Type B pancreatic cell (in vitro differentiated cells): Measurements from ENCODE around the gene KREMEN1. TPM values are rescaled to one million over a fixed set of nuclear protein-coding genes. Genes with fewer than 3 reads are reported as not detected.
"Not testable (repeated sequence)": the region's sequence is repeated elsewhere in the genome, so short reads cannot be mapped to it uniquely, and the experiment has no call there.

Experiments used
- DNase-seq: peaks from one replicate; pipeline ENCODE4 v3.0.0; 2021; ENCODE audit warnings: mixed read lengths; ENCODE audit not compliant: unreplicated experiment; ENCODE audit errors: extremely low spot score
- H3K27ac Mint-ChIP-seq: 2 replicates; pipeline ENCODE4 v1.8.0; 2021; ENCODE audit warnings: mild to moderate bottlenecking, mixed read lengths
- H3K27me3 Mint-ChIP-seq: 2 replicates; pipeline ENCODE4 v1.8.0; 2021; ENCODE audit warnings: mixed read lengths
- H3K36me3 Mint-ChIP-seq: 2 replicates; pipeline ENCODE4 v1.8.0; 2021; ENCODE audit warnings: mixed read lengths
- H3K4me1 Mint-ChIP-seq: one replicate; pipeline ENCODE4 v1.8.0; 2021; ENCODE audit warnings: mixed read lengths; ENCODE audit not compliant: unreplicated experiment
- H3K4me3 Mint-ChIP-seq: 2 replicates; pipeline ENCODE4 v1.8.0; 2021; ENCODE audit warnings: mild to moderate bottlenecking, mixed read lengths
- H3K9me3 Mint-ChIP-seq: 2 replicates; pipeline ENCODE4 v1.8.0; 2021; ENCODE audit warnings: mixed read lengths
- total RNA-seq: library from RNA; stranded (reverse); gene quantifications from 2 replicates; pipeline ENCODE4 v1.2.1, GENCODE V29; 2021; ENCODE audit warnings: low replicate concordance
- TF ChIP-seq, protein P1 (sequence below): fragments of 200-600 bp; sonication (generic); conservative IDR thresholded peaks from 2 replicates; pipeline ENCODE4 v1.5.0; 2021; ENCODE audit warnings: antibody characterized with exemption, mild to moderate bottlenecking

The KREMEN1 gene
- total RNA-seq, 1 donor from 2014 or later, result 26.2 TPM

DNA sequence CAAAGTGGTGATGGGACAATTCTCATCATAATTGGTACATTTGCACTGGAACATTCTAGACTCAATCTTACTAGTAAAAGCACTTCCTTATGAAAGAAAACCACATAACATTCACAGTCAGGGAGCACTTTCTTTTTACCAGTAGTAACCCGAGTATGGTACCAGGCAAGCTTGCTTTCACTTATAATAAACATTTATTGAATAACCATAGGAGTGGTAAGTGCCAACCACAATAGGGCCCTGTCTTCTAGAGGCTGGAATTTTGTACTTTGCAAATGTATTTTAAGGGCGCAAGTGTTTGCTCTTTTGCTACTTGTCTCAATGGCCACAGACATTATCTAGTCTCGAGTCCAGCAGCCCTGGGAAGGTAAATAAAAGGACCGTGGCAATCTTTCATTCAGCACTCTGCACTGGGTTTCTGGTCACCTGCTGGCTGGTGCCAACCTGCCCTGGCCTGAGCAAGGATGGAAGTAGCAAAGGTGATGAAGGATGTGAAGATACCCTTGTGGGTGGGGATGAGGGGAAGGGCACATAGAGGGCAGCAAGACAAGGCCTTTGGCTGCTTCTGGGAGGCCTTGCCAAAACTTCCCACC, 35.4 kb upstream of the KREMEN1 start:
- H3K4me1 Mint-ChIP-seq, result peaks cover 54% of the 10 kb centered on the region
- H3K36me3 Mint-ChIP-seq, result peaks cover 7% of the 10 kb centered on the region
- no peak for DNase-seq
- no peak overlapping the region for H3K4me3 Mint-ChIP-seq
- TF ChIP-seq, protein P1, sequence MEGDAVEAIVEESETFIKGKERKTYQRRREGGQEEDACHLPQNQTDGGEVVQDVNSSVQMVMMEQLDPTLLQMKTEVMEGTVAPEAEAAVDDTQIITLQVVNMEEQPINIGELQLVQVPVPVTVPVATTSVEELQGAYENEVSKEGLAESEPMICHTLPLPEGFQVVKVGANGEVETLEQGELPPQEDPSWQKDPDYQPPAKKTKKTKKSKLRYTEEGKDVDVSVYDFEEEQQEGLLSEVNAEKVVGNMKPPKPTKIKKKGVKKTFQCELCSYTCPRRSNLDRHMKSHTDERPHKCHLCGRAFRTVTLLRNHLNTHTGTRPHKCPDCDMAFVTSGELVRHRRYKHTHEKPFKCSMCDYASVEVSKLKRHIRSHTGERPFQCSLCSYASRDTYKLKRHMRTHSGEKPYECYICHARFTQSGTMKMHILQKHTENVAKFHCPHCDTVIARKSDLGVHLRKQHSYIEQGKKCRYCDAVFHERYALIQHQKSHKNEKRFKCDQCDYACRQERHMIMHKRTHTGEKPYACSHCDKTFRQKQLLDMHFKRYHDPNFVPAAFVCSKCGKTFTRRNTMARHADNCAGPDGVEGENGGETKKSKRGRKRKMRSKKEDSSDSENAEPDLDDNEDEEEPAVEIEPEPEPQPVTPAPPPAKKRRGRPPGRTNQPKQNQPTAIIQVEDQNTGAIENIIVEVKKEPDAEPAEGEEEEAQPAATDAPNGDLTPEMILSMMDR, result no peak
- no peaks in the 10 kb centered on the region for H3K27me3 Mint-ChIP-seq
- H3K9me3 Mint-ChIP-seq, result no peaks in the 10 kb centered on the region
- H3K27ac Mint-ChIP-seq, result no peak overlapping the region

DNA sequence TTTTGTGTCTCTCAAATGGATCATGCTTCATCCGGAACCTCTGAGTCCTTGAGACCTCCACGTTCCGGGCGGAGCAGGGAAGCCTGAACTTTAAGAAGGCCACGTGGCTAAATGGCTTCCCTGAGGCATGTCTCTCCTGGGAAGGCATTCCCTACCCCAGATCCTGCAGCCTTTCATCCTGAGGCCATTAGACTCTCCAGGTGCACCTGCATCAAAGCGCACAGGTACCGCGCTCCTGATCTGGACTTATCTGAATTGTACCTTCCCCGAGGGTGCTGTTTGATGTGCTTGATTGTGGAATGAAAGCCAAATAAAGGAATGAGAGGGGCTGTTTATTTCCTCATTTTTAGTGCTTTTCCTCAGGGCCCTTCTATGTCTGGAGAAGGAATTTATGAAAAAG, 33.7 kb upstream of the KREMEN1 start:
- TF ChIP-seq, protein P1, result no peak
- no peak for DNase-seq
- Mint-ChIP-seq H3K9me3 (no peaks in the 10 kb centered on the region), H3K4me3 (no peak overlapping the region), H3K36me3 (peaks cover 9% of the 10 kb centered on the region), H3K27ac (peak overlapping the region; percentile 63), H3K27me3 (no peaks in the 10 kb centered on the region), H3K4me1 (peaks cover 42% of the 10 kb centered on the region)

DNA sequence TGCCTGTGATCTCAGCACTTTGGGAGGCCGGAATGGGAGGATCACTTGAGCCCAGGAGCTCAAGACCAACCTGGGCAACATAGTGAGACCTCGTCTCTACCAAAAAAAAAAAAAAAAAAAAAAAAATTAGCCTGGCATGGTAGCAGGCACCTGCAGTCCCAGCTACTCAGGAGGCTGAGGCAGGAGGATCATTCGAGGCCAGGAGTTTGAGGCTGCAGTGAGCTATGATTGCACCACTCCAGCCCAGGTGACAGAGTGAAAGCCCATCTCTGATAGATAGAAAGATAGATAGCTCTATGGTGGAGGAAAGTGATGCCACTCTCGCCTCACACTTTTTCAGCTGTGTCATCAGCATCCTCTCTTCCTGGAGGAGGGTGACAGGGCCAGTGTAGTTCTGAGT, 33.2 kb upstream of the KREMEN1 start:
- not testable (repeated sequence) for H3K4me3 Mint-ChIP-seq, DNase-seq, H3K27me3 Mint-ChIP-seq, H3K27ac Mint-ChIP-seq, H3K36me3 Mint-ChIP-seq, H3K9me3 Mint-ChIP-seq
- H3K4me1 Mint-ChIP-seq, result peaks cover 37% of the 10 kb centered on the region

GRCh38 chr22:29040385-29041275, 32.2 kb upstream of the KREMEN1 start:
- DNase-seq, result no peak
- Mint-ChIP-seq H3K27me3 (no peaks in the 10 kb centered on the region), H3K9me3 (no peaks in the 10 kb centered on the region), H3K27ac (no peak overlapping the region), H3K4me1 (peaks cover 36% of the 10 kb centered on the region), H3K4me3 (no peak overlapping the region), H3K36me3 (peaks cover 6% of the 10 kb centered on the region)
- TF ChIP-seq, protein P1, result peak; percentile 98

DNA sequence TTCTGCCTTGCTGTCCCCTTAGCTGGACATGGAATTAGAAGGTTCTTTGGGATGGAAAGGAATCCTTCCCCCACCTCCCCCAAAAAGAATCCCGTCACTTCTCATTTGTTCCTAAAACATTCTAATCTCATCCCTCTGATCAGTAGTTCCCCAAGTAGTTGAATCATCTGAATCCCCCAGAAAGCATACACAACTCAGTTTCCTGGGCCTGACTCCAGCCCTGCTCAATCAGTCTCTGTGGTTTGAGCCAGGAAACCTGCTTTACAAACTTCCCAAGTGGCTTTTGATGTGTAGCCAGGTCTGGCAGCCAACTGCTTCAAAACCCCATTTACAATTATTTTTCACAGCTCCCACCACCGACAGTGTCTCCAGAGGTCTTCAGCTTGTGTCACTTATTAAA, 31.4 kb upstream of the KREMEN1 start:
- Mint-ChIP-seq H3K9me3 (no peaks in the 10 kb centered on the region), H3K27ac (peak overlapping the region; percentile 22)

More for the DNA sequence above, 31.4 kb upstream of the KREMEN1 start:
- Mint-ChIP-seq H3K4me1 (peaks cover 36% of the 10 kb centered on the region), H3K27me3 (no peaks in the 10 kb centered on the region), H3K4me3 (no peak overlapping the region), H3K36me3 (peaks cover 6% of the 10 kb centered on the region)
- DNase-seq, result no peak
- TF ChIP-seq, protein P1, result no peak
